ENCODE results near the gene PYGM.
A peak's percentile ranks its signal among the peaks of the same experiment; 100 is the strongest.

The PYGM gene

DNA sequence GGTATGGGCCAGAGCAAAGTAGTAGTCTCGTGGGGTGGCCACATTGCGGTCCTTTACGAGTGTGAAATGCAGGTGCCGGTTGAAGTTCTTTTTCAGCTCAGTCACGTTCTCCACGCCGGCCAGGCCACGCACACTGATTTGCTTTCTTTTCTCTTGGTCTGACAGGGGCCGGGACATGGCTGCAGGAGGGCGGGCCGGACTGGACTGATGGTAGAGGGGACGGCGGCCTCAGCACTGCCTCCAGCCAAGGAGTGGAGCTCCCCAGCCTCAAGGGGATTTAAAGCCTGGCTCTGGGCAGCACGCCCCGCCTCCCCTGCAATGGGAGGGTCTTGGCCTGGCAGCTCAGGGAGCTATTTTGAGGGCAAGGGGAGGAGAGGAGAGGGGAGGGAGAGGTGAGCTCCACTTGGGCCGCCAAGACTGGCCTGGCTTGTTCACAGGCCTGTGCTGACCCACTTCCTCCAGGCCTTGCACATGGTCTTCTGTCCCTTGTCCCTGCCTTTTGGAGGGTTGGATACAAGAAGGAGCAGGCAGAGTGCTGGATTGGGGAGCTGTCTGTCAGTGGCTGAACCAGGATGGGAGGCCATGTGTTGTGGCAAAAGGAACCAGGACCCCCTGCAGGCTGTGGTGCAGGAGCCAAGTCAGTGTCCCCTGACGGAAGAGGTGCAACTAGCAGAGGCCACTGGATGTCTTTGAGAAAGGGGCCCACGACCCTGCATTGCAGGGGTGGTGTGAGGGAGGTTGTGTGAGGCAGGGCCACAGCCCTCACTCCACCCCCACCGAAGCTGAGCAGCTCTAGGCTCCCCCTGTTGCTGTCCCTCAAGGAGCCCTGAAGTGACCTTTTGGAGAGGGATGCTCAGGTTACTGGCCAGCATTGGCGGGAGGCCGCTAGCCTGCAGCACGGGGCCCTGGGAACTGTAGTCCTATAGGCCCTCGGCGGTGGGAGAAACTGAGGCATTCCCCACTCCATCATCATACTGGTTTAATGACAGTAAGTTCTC, at the start of gene PYGM:
Gene PYGM (minus strand): TSS at position 253 of the 998 bp plus-strand sequence. CDS start 76 bp downstream, at position 177.
- no peak for DNase-seq

DNA sequence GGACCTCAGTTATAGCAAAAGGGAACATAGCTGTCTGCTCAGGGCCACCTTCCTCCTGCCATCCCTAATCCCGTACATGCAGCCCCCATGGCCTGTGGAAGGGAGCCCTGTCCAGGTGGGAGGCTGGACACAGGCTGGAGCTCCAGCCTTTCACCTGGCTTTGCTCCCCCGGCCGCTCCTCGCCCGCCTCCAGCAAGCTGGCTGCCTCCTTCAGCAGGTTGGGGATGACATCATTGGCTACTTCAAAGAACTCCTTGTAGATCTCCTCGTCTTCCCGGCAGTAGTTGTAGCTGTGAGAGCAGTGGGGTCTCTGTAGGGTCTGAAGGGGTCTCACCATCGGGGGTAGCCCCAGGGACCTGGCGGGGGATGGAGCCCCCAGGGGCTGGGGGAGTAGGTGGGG, 45.7 kb upstream of the PYGM start:
- DNase-seq = no peak

DNA sequence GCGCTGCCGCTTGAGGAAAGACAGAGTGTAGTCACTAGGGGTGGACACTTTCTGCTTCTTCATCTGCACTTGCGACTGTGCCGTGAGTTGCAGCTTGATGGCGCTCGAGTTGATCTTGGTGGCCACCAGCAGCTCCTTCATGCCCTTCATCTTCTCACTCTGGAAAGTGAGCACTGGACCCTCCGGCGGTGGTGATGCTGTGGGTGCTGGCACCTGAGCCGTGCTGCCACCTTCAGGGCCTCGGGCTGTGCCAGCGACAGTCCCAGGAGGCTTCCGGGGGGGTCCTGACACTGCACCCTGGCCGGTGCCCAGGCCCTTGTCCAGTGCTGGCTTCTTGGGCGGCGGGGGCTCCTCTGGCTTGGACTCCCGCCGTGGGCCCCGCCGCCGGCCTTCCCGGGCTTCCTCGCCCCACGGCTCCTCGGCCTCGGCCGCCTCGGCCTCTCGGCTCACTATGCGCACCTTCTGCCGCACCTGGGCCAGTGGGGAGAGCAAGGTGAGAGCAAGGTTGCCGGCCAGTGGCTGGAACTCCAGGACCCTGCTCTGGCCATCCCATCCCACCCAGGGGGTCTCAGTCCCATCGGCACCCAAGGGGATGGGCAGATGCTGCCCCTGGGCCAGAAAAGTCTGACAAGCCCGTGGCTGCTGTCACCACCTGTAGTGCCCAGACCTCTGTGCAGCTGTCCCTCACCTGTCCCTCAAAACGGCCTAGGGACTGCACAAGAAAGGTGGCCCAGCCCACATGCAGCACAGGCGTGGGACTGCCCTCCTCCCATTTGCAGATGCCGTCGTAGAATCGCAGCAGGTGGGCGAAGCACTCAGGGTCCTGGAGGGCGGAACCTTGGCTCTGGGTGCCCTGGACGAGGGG, 44.8 kb upstream of the PYGM start:
- DNase-seq = no peak

DNA sequence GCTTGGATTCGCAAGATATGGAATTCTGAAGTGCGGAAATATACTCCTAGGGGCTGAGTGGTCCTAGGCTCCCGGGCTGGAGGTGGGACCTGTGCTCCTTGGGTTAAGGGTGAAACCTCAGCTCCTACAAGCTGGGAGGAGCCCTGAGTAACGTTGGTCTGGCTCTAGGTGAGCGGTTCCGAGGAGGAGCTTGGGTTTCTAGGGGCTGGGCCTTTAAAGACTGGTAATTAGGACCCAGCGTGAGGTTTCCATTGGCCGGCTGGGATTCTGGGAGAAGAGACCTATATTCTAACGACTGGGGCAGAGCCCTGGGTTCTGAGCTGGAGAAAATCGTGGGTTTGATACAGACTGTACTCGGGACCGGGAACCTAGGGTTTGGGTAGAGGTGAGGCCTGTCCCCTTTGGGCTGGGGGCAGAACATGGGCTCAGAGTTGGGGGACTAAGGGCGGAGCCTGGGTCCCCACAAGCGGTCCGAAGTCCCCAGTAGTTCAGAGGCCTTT, 44.1 kb upstream of the PYGM start:
- DNase-seq = no peak

DNA sequence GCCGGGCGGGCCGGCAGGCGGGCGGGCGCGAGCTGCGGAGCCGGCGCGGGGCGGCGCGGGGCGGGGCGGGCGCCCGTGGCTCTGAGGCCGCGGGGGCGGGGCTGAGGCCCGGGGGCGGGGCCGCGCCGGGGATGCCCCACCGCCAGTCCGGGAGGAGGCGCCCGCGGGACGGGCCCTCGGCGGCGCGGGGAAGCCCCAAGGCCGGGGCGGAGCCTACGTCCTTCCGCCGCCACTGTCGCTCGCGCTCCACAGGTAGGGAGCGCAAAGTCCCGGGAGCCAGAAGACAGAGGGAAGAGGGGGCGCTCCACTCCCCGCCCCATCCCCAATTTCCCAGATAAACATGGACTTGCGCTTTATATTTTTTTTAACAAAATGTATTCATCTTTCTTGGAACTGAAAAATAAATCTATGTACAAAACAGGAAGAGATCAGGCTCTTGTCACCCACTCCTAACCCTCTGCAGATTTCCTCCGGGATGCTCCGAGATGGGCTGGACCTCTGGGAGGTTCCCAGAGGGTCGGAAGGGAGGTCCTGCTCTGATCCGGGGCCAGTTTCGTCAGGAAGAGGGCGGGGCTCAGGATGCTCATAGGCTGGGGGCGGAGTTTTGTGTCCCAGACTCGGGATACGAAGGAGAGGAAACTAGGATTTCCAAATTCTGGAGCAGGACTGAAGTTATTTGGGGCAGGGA, 43.5 kb upstream of the PYGM start, which contains the start of gene MAP4K2:
Gene MAP4K2 (minus strand): TSS at position 57 of the 688 bp plus-strand sequence. CDS start 65 bp downstream, outside the sequence.
- peak; percentile 77 for DNase-seq

DNA sequence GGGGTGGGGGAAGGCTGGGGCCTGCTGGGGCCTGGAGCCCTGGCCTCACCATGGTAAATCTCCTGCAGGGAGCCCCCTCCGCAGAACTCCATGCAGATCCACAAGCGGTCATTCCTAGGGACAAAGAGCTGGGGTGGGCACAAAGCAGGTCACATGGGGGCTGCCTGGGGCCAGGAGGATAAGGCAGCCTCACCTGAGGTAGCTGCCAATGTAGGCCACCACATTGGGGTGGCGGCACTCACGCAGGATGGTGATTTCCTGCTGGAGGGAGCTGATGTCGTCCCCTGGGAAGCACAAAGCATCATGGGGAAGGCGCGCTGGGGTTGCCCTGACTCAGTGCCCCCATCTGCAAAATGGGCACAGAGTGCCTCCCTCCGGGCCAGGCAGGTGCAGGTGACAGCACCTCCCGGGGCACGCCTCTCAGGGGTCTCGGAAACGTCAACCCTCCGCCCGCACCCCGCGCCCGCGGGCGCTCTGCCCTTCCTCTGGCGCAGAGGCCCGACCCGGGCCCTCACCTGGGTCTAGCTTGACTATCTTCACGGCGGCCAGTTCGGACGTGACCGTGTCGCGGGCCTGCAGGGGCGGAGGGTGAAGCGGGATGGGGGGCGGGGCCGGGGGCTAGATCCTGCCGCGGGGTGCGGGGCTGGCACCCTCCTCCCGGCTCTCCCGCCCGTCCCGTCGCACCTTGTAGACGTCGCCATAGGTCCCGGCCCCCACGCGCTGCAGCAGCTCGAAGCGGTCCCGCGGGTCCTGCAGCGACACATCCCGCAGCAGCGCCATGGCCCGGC, 42.8 kb upstream of the PYGM start:
- no peak for DNase-seq

DNA sequence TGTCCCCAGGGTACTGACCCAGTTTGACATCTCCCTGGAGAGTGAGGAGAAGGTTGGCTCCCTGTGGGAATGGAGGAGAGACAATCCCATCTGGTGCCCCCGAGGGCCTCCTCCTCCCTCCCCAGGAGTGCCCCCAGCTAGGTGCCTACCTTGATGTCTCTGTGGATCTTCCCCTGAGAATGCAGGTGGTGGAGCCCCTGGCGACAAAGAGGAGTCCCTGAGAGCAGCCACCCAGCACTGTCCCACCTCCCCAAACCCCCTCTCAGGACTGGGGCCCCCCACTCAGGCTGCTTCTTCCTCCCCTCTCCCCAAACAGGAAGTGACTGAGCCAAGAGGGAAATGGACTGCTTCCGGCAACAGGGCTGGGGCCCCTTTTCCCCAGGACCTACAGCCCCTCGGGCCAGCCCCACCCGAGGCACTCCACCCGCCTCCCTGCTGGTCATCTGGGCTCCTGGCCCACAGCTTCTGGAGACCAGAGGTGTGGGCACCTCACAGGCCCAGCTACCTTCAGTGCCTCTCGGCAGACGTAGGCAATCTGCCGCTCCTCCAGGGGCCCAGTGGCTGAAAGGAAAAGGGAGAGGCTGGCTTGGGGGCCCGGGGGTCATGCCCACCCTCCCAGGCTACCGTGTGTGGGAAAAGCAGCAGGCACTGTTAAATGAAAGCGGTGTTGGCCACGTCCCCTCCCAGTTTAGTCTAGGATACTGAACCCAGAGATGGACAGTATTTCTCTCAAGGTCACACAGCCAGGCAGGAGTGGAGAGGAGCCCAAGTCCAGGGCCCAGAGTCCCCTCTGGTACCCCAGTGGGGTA, 42.0 kb upstream of the PYGM start:
- DNase-seq = no peak

DNA sequence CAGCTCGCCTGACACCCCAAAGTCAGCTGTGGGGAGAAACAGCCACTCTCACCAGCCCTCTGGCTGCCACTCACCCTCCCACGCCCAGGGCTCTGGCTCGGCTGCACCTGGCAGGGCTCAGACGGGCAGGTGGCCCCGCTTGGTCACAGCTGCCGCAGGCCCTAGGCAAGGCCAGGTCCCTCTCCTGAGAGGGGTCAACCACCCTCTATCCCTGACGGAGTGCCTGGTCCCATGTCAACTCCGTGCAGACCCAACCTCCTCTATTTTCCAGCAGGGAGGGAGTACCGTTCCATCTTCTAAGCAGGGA, 41.3 kb upstream of the PYGM start:
- no peak for DNase-seq

DNA sequence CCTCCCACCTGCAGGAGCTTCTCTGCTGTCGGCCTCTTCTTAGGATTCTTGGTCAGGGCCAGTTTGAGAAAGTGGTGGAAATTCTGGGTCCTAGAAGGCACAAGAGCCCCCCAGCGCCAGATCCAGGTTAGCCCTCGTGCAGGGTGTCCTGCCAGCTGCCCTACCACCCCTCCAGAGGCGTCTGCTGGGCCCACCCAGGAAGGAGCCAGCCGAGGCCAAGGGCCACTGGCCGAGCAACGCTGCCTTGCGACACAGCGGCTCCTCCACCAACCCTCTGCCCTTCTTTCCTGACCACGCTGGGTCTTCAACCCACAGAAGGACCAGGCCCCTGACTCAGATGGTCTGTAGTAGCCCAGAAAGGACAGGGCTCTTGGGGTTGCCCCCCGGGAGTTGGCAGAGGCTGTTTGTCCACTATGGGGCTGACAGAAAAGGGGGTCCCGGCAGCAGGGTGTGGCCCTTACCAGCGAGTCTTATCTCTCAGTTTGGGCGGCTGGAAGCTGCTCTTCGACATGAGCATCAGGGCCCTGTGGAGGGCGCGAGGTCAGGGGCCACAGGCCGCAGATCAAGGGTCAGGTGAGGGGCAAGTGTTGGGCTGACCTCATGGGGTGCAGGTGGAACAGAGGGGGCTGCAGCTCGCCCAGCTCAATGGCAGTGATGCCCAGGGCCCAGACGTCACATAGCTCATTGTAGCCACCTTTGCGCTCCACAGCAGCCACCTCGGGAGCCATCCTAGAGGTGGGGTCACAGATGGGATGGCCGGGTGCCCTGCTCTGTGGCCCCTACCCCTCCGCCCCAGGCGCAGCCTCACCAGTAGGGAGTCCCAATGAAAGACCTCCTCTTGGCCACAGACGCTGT, 40.8 kb upstream of the PYGM start:
- no peak for DNase-seq

DNA sequence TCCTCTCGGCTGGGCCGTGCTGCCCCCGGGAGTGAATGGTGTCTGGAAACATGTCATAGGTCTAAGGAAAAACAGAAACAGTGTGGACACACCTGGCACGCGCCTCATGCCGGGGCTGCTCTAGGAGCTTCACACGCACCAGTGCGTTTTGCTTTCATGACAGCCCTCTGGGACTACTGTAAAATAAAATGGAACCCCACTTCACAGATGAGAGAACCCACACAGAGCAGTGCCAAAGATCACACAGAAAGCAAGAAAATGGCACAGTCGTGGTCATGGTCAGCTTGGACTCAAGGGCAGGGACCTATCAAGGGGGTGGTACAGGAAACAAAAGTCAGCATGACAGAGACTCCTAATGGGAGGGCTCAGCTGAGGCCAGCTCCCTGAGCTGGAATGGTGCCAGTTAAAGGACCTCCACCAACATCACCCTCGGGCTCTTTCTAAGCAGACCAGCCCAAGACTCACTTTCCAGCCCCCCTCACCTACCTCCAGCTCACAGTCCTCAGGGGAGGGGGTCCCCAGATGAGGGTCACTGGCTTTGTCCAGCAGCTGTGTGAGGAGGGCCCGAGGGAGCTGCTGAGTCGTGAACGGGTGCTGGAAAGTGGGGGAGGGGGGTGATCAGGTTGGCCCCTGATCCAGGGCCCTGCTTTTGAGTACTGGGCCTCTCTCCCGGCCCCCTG, 40.0 kb upstream of the PYGM start:
- DNase-seq = no peak

DNA sequence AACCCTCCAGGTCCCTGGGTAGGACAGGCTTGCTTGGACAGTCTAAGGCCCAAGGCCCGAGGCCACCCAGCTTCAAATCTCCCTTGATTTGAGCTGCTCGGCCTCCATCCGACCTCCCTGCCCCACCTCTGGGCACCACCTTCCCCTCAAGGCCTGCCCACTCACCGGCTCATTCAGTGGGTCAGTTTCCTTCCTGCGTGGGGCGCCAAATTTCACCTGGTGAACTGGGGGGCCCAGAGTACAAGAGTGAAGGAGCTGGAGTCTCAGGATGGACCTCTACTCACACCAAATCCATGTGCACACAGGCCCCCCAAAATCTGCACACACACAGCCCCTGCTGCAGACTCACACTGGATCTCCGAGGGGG, 39.5 kb upstream of the PYGM start:
- no peak for DNase-seq

DNA sequence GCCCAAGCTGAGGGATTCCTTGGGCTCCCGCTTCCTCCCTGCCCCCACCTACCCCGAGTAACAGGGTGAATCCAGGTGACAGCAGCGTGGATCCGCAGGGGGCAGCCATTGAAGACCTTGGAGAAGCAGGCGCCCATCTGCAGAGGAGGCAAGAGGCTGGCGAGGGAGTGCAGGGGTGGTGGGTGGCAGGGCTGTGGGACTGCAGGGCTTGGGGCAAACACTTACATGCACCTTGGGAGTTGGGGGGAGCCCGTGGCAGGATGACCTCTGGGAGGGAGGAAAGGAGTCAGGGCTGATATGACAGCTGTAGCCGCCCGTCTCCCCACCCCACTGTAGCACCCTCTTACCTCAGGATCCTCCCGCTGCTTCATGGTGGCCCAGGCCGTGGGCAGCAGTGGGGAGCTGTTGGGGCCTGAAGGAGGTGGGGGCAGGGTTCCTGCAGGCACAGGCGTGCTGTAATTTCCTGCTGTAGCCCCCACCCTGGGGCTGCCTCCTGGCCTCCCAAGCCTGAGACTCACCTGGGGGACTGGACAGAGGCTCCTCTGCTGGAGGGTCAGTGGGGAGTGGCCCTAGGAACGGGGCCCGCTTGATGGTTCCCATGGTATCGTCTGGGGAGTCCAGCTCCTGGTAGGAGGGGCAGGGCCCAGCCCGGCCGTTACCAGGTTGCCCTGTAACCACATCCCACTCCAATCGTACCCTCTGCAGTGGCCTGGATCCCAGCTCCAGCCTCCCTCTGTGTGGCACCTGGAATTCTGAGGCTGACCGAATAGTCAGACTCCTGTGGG, 37.2 kb upstream of the PYGM start:
- DNase-seq = no peak

DNA sequence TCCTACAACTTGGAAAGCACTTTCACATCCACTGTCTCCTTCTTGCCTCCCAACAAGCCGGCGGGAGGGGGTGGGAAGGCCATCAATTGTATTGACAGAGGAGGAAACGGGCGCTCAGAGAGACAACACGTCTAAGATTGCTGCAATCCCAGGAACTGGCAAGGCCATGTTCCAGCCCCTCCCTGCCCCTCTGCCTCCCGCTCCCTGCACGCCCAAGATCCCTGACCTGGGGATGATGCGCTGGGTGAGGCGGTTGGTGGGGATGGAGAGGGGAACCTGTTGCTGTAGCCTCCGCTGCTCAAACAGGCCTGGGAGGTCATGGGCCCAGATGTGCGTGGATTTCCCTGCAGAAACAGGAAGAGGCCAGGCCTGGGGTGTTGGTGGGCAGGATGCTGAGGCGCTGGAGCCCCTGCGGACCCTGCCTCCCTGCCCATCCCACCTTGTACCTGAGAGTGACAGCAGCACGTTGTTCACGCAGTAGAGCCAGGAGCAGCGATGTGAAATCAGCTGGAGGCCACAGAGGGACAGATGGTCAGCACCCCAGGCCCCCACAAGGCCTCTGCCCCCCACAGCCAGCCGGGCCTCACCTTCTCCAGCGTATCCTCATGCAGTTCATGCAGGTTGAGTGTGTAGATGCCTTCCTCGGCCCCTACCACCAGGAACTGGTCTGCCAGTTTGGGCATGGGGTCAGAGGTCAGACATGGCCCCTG, 36.4 kb upstream of the PYGM start:
- DNase-seq = no peak

DNA sequence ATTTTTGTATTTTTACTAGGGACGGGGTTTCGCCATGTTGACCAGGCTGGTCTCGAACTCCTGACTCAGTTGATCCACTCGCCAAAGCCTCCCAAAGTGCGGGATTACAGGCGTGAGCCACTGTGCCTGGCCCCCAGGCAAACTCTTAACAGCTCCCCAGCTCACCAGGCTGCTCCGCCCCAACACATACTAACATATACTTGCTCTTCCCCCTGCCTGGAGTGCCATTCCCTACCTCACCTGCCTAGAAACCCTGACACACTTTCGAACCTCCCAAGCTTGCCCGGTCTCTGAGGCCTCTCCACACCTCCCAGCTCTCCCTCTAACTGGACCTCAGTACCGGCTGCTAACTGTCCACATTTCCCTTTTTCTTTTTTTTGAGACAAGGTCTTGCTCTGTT, 34.8 kb upstream of the PYGM start:
- DNase-seq = no peak

DNA sequence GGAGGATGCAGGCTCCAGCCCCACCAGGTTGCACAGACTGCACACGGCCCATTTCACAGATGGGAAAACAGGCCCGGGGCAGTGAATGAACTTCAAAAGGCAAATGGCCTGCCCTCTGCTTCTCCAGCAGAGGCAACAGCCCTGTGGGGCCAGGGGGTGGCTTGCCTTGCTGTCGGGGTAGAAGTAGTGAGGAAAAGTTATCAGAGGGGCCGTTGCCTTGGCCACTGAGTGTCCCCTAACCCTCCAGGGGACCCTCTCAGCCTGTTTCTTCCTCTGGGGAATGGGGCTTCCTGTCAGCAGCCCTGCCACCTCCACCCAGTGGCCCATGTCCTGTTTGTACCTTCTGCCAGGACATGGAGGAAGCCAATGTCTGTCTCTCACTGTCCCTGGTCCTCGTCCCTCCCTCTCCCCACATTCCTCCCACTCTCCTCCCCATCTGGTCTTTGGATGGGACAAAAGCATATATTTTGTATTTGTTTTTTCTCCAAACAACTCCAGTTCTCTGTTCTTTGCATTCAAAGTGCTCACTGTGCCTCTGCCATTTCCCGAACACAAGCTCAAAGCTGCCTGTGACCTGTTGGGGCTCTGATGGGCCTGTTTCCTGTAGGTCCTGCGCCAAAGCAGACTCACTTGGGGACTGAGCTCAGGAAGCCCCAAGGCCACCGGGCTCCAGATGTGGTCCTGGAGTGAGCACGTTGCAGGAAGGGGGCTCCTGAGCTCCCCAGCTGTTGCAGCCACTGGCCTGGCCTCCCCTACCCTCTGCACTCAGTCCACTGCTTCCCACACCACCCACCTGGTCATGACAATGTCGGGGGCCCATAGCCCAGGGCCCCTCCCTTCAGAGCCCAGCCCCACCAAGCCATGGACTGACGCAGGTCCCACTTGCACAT, 33.7 kb upstream of the PYGM start:
- DNase-seq = no peak

DNA sequence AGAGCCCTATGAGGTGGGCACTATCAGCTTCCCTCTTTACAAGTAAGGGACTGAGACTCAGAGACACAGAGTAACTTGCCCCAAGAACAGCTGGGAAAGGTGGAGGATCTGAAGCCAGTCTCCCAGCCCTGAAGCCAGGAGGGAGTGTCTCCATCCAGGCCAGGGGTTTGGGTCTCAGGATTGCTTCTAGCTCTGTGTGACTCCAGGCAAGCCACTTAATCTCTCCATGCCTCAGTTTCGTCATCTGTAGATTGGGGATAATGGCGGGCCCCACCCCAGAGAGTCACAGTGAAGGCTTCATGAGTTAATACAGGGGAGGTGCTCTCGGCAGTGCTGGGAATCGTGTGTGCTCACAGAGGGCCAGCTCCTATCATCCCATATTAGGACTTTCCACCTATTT, 32.7 kb upstream of the PYGM start:
- DNase-seq = no peak

DNA sequence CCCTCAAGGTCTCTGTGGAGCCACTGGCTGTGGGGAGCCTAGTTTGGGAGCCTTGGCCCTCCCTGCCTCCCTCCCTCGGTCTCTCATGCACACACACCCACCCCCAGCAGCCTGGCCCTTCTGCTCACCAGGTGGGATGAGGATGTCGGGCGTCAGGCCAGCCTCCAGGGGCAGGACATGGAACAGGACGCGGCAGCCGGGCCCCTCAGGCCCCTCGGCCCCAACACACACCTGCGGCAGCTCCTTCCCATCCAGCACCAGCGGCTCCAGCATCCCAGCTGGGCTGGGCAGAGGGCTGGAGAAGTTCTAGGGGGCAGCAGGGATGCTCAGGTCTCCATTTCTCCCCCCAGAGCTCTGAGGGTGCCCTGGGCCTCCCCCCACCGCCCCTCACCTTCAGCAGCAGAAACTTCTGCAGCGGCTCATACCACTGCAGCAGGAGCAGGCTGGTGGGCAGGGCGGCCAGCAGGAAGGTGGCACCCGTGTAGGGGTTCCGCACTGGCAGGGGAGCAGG, 32.1 kb upstream of the PYGM start:
- no peak for DNase-seq

Data from T1000 (cell line).